Mesangial cell (primary cell): Measurements from ENCODE around the gene KLF8. TPM values are rescaled to one million over a fixed set of nuclear protein-coding genes. Genes with fewer than 3 reads are reported as not detected.

Experiments used
- total RNA-seq: library from RNA; depleted of rRNA; stranded (reverse); fragments of >200 nt; gene quantifications from 2 replicates; pipeline ENCODE4 v1.2.3, GENCODE V29; 2015

KLF8 gene
- 0.49 and 0.89 TPM in 2 replicates for total RNA-seq

DNA sequence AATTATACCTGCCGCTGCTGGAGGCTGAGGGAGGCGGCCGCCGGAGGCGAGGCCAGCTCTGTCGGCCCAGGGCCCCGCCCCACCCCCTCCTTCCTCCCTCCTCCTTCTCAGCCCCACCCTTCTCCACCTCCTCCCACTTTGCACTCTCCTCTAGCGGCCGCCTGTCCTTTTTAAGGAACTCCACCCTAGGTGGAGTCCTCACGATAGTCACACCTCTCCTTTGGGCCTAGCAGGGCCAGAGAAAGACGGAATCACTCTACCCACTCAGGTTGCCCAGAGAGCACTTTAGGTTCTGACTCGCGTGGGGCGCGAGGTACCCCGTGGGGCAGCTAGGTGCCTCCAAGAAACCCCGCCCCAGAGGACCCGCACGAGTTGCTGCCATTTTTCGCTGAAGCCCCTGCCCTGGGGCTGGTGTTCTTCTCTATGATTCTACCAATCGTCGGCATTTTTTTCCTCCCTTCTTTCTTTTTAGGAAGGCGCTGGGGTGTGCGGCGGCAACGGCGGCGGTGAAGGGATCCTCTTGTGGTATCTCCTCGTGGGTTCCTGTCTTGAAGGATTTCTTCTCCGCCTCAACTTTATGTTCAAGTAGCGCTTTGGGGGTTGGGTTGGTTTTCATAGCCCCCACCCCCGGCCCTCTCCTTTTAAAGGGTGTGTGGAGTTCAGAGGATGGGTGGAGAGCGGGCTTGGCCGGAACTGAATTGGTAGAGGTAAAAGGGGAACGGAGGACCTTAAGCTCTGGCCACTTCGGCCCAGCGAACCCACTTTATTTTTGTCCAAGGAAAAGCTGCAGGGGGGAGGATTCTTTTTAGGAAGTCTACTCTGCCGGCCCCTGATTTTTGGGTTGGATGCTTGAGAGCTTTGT lies at the start of gene KLF8:
KLF8 (plus strand) TSS at position 136 of the 862 bp plus-strand sequence. CDS start 979 bp downstream, outside the sequence.

